ENCODE data around the gene FOXN4.

Gene FOXN4

DNA sequence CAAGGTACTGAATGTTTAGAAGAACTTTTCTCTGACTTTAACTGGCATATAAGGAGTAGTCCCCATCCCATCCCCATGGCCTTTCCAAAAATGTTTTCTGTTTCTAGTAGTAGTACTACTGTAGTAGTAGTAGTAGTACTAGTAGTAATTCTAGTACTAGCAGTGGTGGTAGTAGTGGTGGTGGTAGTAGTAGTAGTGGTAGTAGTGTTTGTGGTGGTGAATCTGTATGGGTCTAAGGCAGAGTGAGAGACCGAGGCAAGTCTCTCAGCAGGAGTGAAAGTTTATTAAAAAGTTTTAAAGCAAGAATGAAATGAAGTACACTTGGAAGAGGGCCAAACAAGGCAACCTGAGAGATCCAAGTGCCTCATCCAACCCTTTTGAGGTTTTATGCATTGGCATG is 58.6 kb downstream of the FOXN4 start:
- Histone ChIP-seq H3K4me1 (ENCODE audit: control insufficient read depth, insufficient read depth, low read length, poor library complexity, severe bottlenecking) (no peaks in the 10 kb centered on the region), H3K4me3 (ENCODE audit: insufficient read depth, low read depth, low read length, poor library complexity, severe bottlenecking) (no peak overlapping the region), H3K9me3 (ENCODE audit: control insufficient read depth, low read length) (peaks cover 3% of the 10 kb centered on the region), H3K36me3 (ENCODE audit: control insufficient read depth, insufficient read depth, low read length) (peaks cover 4% of the 10 kb centered on the region), H3K27ac (ENCODE audit: insufficient read depth, low read length, poor library complexity, severe bottlenecking) (no peak overlapping the region), H3K27me3 (replicated peaks; ENCODE audit: control insufficient read depth, insufficient read depth, low read length, poor library complexity, severe bottlenecking) (no peaks in the 10 kb centered on the region)
- DNase-seq: no peak

DNA sequence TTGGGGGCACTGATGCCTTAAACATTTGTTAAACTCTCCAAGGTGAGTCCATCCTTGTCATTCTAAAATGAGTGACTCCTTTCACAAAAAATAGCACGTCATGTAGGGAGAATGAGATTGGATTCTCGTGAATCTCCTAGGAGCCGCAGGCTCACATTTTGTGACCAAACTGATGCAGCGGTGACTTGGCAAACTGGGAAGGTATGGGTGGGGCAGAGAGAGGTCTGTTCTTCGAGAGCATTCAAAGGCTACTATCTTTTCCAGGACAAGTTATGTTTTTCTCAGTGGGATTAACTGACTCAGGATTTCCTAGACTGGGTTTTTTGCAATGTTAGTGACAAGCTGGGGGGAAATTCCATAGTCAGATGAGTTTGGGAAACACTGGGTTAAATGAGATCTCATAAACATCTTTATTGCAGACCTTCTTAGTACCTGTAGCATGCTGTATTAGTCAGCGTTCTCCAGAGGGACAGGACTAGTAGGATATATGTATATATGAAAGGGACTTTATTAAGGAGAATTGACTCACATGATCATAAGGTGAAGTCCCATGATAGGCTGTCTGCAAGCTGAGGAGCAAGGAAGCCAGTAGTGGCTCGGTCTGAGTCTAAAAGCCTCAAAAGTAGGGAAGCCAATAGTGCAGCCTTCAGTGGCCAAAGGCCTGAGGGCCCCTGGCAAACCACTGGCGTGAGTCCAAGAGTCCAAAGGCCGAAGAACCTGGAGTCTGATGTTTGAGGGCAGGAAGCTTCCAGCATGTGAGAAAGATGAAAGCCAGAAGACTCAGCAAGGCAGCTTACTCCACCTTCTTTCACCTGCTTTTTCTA is 61.0 kb downstream of the FOXN4 start:
- Histone ChIP-seq H3K27ac (ENCODE audit: insufficient read depth, low read length, poor library complexity, severe bottlenecking) (no peak overlapping the region), H3K36me3 (ENCODE audit: control insufficient read depth, insufficient read depth, low read length) (peaks cover 1% of the 10 kb centered on the region), H3K27me3 (replicated peaks; ENCODE audit: control insufficient read depth, insufficient read depth, low read length, poor library complexity, severe bottlenecking) (no peaks in the 10 kb centered on the region), H3K4me1 (ENCODE audit: control insufficient read depth, insufficient read depth, low read length, poor library complexity, severe bottlenecking) (no peaks in the 10 kb centered on the region), H3K4me3 (ENCODE audit: insufficient read depth, low read depth, low read length, poor library complexity, severe bottlenecking) (no peak overlapping the region), H3K9me3 (ENCODE audit: control insufficient read depth, low read length) (peaks cover under 1% of the 10 kb centered on the region)
- DNase-seq: no peak

DNA sequence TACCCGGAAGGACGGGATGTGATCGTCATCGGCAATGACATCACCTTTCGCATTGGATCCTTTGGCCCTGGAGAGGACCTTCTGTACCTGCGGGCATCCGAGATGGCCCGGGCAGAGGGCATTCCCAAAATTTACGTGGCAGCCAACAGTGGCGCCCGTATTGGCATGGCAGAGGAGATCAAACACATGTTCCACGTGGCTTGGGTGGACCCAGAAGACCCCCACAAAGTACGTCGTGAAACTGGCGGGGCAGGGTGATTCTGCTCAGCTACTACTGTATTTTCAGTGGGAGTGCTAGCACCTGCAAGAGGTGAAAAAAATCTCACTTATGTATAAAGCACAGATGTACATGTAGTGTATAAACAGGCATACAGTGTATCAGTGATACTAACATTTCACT is 62.9 kb downstream of the FOXN4 start:
- no peaks in the 10 kb centered on the region for H3K27me3 ChIP-seq (replicated peaks; ENCODE audit: control insufficient read depth, insufficient read depth, low read length, poor library complexity, severe bottlenecking)
- H3K36me3 ChIP-seq (ENCODE audit: control insufficient read depth, insufficient read depth, low read length): peaks cover 18% of the 10 kb centered on the region
- H3K9me3 ChIP-seq (ENCODE audit: control insufficient read depth, low read length): no peaks in the 10 kb centered on the region

DNA sequence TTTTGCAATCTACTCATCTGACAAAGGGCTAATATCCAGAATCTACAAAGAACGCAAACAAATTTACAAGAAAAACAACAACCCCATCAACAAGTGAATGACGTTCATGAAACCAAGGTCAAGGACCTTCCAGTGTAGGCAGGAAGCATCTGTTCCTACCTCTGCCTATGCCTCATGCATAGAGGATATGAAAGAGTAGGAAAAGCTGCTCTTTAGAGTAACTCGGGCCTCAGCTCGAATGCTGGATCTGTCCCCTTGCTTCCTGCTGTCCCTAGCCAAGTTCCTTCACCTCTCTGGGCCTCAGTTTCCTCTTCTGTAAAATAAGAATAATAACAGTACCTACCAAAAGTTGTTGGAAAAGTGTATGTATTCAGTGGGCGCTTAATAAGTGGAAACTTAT is 65.0 kb downstream of the FOXN4 start:
- Histone ChIP-seq H3K9me3 (ENCODE audit: control insufficient read depth, low read length) (no peaks in the 10 kb centered on the region), H3K27me3 (replicated peaks; ENCODE audit: control insufficient read depth, insufficient read depth, low read length, poor library complexity, severe bottlenecking) (no peaks in the 10 kb centered on the region), H3K27ac (ENCODE audit: insufficient read depth, low read length, poor library complexity, severe bottlenecking) (no peak overlapping the region), H3K4me1 (ENCODE audit: control insufficient read depth, insufficient read depth, low read length, poor library complexity, severe bottlenecking) (no peaks in the 10 kb centered on the region), H3K36me3 (ENCODE audit: control insufficient read depth, insufficient read depth, low read length) (peaks cover 25% of the 10 kb centered on the region), H3K4me3 (ENCODE audit: insufficient read depth, low read depth, low read length, poor library complexity, severe bottlenecking) (no peak overlapping the region)
- no peak for DNase-seq

More for the DNA sequence above, 62.9 kb downstream of the FOXN4 start:
- H3K27ac ChIP-seq (ENCODE audit: insufficient read depth, low read length, poor library complexity, severe bottlenecking): no peak overlapping the region
- no peak for DNase-seq
- H3K4me1 ChIP-seq (ENCODE audit: control insufficient read depth, insufficient read depth, low read length, poor library complexity, severe bottlenecking): no peaks in the 10 kb centered on the region
- no peak overlapping the region for H3K4me3 ChIP-seq (ENCODE audit: insufficient read depth, low read depth, low read length, poor library complexity, severe bottlenecking)

DNA sequence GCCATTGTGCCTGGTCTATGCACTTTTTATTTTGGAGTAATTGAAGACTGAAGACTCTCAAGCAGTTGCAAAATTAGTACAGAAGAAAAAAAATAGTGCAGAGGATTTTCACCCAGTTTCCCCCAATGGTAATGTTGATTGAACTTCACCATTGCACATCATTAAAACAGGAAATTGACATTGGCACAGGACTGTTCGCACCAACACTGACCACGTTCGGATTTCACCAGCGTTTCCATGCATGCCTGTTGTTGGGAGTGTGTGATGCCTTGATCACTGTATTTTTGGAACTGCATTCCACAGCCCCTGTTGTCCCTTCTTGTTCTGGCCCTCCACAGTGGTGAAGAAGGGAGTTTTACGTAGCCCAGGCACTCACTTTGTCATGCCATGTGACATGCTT is 67.1 kb downstream of the FOXN4 start:
- H3K9me3 ChIP-seq (ENCODE audit: control insufficient read depth, low read length): no peaks in the 10 kb centered on the region
- H3K36me3 ChIP-seq (ENCODE audit: control insufficient read depth, insufficient read depth, low read length): peaks cover 26% of the 10 kb centered on the region
- no peak for DNase-seq
- H3K4me3 ChIP-seq (ENCODE audit: insufficient read depth, low read depth, low read length, poor library complexity, severe bottlenecking): no peak overlapping the region
- no peak overlapping the region for H3K27ac ChIP-seq (ENCODE audit: insufficient read depth, low read length, poor library complexity, severe bottlenecking)
- H3K27me3 ChIP-seq (replicated peaks; ENCODE audit: control insufficient read depth, insufficient read depth, low read length, poor library complexity, severe bottlenecking): no peaks in the 10 kb centered on the region
- H3K4me1 ChIP-seq (ENCODE audit: control insufficient read depth, insufficient read depth, low read length, poor library complexity, severe bottlenecking): no peaks in the 10 kb centered on the region

DNA sequence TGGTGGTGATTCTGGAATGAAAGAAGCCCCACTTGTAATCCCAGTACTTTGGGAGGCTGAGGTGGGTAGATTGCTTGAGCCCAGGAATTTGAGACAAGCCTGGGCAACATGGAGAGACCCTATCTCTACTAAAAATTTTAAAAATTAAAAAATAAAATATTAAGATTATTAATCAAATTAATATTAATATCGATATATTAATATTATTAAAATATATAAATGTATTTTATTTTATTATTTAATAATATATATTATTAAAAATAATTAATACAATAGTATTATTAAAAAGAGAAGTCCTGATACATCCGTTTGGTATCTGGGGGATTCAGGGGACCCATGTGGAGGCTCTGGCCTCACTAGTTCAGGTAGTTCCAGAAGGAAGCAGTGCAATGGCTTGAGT is 68.7 kb downstream of the FOXN4 start:
- DNase-seq: no peak
- Histone ChIP-seq H3K36me3 (ENCODE audit: control insufficient read depth, insufficient read depth, low read length) (peaks cover 26% of the 10 kb centered on the region), H3K4me3 (ENCODE audit: insufficient read depth, low read depth, low read length, poor library complexity, severe bottlenecking) (no peak overlapping the region), H3K27ac (ENCODE audit: insufficient read depth, low read length, poor library complexity, severe bottlenecking) (no peak overlapping the region), H3K27me3 (replicated peaks; ENCODE audit: control insufficient read depth, insufficient read depth, low read length, poor library complexity, severe bottlenecking) (no peaks in the 10 kb centered on the region), H3K4me1 (ENCODE audit: control insufficient read depth, insufficient read depth, low read length, poor library complexity, severe bottlenecking) (no peaks in the 10 kb centered on the region), H3K9me3 (ENCODE audit: control insufficient read depth, low read length) (no peaks in the 10 kb centered on the region)

DNA sequence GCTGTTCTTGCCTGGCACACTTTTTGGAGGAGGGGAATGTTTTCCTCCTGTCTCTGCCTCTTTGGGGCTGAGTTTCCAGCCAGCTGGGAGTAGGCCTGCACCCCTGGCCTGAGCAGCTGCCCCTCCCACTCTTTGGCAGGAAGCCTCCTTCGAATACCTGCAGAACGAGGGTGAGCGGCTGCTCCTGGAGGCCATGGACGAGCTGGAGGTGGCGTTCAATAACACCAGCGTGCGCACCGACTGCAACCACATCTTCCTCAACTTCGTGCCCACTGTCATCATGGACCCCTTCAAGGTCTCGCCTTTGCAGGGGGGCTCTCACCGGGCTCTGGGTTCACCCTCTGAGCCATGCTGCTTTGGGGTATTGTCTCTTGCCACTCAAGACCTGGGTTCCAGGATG is 69.4 kb downstream of the FOXN4 start:
- peaks cover 26% of the 10 kb centered on the region for H3K36me3 ChIP-seq (ENCODE audit: control insufficient read depth, insufficient read depth, low read length)
- DNase-seq: no peak
- H3K9me3 ChIP-seq (ENCODE audit: control insufficient read depth, low read length): no peaks in the 10 kb centered on the region
- no peak overlapping the region for H3K27ac ChIP-seq (ENCODE audit: insufficient read depth, low read length, poor library complexity, severe bottlenecking)
- no peaks in the 10 kb centered on the region for H3K4me1 ChIP-seq (ENCODE audit: control insufficient read depth, insufficient read depth, low read length, poor library complexity, severe bottlenecking)
- no peaks in the 10 kb centered on the region for H3K27me3 ChIP-seq (replicated peaks; ENCODE audit: control insufficient read depth, insufficient read depth, low read length, poor library complexity, severe bottlenecking)
- H3K4me3 ChIP-seq (ENCODE audit: insufficient read depth, low read depth, low read length, poor library complexity, severe bottlenecking): no peak overlapping the region

DNA sequence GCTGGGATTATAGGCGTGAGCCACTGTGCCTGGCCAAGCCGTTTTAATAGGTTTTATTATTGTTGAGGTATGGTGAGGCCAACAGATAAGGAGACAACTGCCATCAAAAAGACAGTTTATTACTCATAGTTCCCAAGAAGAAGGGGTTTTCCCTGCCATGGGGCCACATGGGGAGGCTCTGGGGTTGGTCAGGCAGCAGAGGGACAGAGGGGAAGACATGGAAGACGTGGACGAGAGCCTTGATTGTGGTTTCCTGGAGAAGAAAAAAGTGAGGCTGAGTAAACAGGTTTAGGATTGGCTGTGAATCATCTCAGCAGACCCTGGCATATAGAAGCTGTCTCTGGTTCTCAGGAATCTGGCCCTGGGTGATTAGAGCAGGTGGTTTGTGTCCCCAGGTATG is 69.9 kb downstream of the FOXN4 start:
- DNase-seq: no peak
- no peaks in the 10 kb centered on the region for H3K9me3 ChIP-seq (ENCODE audit: control insufficient read depth, low read length)
- H3K36me3 ChIP-seq (ENCODE audit: control insufficient read depth, insufficient read depth, low read length): peaks cover 26% of the 10 kb centered on the region
- no peak overlapping the region for H3K4me3 ChIP-seq (ENCODE audit: insufficient read depth, low read depth, low read length, poor library complexity, severe bottlenecking)
- no peak overlapping the region for H3K27ac ChIP-seq (ENCODE audit: insufficient read depth, low read length, poor library complexity, severe bottlenecking)
- H3K4me1 ChIP-seq (ENCODE audit: control insufficient read depth, insufficient read depth, low read length, poor library complexity, severe bottlenecking): no peaks in the 10 kb centered on the region
- no peaks in the 10 kb centered on the region for H3K27me3 ChIP-seq (replicated peaks; ENCODE audit: control insufficient read depth, insufficient read depth, low read length, poor library complexity, severe bottlenecking)

DNA sequence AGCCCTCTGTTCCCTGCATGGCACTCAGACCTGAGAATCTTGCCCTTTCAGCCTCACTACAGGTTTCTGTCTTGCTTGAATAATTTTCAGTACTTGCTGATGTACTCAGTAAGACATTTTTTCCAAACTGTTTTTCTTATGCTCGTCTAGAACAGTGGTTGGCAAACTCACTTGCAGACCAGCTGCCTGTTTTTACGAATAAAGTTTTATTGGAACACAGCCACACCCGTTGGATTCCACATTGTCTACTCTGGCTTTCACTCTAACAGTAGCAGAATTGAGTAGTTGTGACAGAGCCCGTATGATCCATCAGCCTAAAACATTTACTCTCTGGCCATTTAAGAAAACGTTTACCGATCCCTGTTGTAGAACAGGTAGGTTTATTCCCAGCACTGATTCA is 72.8 kb downstream of the FOXN4 start:
- H3K36me3 ChIP-seq (ENCODE audit: control insufficient read depth, insufficient read depth, low read length): peaks cover 14% of the 10 kb centered on the region

DNA sequence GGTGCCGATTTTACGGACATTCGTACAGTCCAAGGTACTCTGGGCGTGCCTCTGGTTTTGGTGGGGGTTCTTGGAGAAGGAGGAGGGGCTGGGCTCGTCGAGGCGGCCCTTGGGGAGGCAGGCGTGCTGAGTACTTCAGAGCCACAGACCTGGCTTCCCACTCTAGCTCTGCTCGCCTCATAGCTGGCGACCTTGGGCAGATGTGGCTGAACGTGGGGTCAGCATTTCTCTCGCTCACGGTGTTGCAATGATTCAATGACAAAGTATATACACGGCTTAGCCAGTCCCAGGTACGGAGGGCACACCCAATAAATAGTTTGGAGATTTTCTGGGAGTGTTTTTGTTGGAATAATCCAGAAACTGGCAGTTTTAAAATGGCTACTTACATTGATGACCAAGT is 75.1 kb downstream of the FOXN4 start:
- H3K36me3 ChIP-seq (ENCODE audit: control insufficient read depth, insufficient read depth, low read length): peaks cover 5% of the 10 kb centered on the region
- no peaks in the 10 kb centered on the region for H3K4me1 ChIP-seq (ENCODE audit: control insufficient read depth, insufficient read depth, low read length, poor library complexity, severe bottlenecking)
- H3K4me3 ChIP-seq (ENCODE audit: insufficient read depth, low read depth, low read length, poor library complexity, severe bottlenecking): no peak overlapping the region
- no peaks in the 10 kb centered on the region for H3K9me3 ChIP-seq (ENCODE audit: control insufficient read depth, low read length)
- no peaks in the 10 kb centered on the region for H3K27me3 ChIP-seq (replicated peaks; ENCODE audit: control insufficient read depth, insufficient read depth, low read length, poor library complexity, severe bottlenecking)
- no peak for DNase-seq
- no peak overlapping the region for H3K27ac ChIP-seq (ENCODE audit: insufficient read depth, low read length, poor library complexity, severe bottlenecking)

More for the DNA sequence above, 72.8 kb downstream of the FOXN4 start:
- Histone ChIP-seq H3K27me3 (replicated peaks; ENCODE audit: control insufficient read depth, insufficient read depth, low read length, poor library complexity, severe bottlenecking) (no peaks in the 10 kb centered on the region), H3K4me3 (ENCODE audit: insufficient read depth, low read depth, low read length, poor library complexity, severe bottlenecking) (no peak overlapping the region), H3K4me1 (ENCODE audit: control insufficient read depth, insufficient read depth, low read length, poor library complexity, severe bottlenecking) (no peaks in the 10 kb centered on the region), H3K27ac (ENCODE audit: insufficient read depth, low read length, poor library complexity, severe bottlenecking) (no peak overlapping the region), H3K9me3 (ENCODE audit: control insufficient read depth, low read length) (no peaks in the 10 kb centered on the region)
- DNase-seq: no peak
